GM20000 (cell line): ENCODE results near the gene C7orf33.

ENCODE experiments used
- DNase-seq: peaks from one replicate; pipeline ENCODE4 v3.0.0; 2012; ENCODE audit warnings: low spot score
- CTCF ChIP-seq: IDR thresholded peaks from 2 replicates; pipeline ENCODE4 v1.5.1; 2012; ENCODE audit warnings: mild to moderate bottlenecking, control low read depth; ENCODE audit errors: extremely low read depth, missing control alignments

Gene C7orf33

DNA sequence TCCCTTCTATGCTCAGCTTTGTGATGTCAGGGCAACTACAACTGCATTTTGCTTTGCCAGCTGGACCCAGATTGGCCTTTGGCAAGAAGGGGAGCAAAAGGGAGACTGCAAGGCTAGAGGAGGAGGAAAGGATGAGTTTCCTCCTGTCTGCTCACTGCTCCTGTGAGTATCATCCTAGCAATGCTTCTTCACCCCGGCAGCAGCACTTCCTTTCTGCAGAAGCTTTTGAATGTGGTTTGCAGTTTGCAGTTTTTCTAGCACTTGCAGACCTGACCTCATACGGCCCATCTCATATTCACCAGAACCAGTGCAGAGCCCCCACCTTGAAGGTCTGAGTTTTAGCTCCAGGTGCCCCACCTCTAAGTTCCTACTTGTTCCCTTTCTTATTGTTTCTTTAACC lies 14.8 kb downstream of the C7orf33 start:
- TF ChIP-seq CTCF = no peak
- no peak for DNase-seq

- no peak for TF ChIP-seq CTCF
- DNase-seq = no peak
Observed at GRCh38 chr7:148607151-148607661, 16.6 kb downstream of the C7orf33 start.

DNA sequence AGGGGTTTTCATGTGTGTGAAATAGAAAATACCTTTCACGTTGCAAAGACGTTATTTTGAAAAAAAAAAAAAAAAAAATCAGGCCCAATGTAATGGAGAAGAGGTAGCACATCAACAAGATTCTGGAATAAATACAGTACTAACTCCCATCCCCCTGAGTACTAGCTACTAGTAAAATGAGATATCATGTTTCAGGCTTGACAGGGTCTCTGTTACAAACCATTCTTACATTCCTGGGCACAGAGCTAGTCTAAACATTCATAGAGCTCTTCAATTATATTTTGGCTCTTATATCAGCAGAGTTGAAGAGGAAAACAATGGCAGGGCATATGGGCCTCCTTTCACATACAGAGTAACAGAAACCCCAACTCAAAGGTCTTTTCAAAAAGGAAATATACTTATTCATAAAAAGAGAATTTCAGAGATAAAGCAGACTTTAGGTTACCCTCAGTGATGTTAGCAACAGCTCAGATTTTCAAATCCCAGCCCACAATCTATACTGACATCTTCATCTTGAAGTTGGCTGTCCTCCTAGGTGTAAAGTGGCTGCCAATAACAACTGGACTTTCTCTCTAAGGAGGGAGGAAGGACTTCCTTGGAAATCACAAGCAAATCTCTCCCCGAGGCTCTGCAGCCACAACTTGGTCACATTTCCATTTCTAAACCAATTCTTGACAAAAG lies 18.6 kb downstream of the C7orf33 start:
- DNase-seq = no peak
- no peak for TF ChIP-seq CTCF

- DNase-seq = no peak
- no peak for TF ChIP-seq CTCF
Observed at GRCh38 chr7:148611692-148612091, 21.1 kb downstream of the C7orf33 start.

- no peak for TF ChIP-seq CTCF
- DNase-seq = no peak
Observed at GRCh38 chr7:148615085-148615730, 24.6 kb downstream of the C7orf33 start.

GRCh38 chr7:148620749-148621359 lies 30.3 kb downstream of the C7orf33 start:
- no peak for TF ChIP-seq CTCF
- DNase-seq = no peak

GRCh38 chr7:148621563-148621962 lies 31.0 kb downstream of the C7orf33 start:
- TF ChIP-seq CTCF = no peak
- no peak for DNase-seq
